ENCODE results near the gene FBXO21.
"Not testable (repeated sequence)": the region's sequence is repeated elsewhere in the genome, so short reads cannot be mapped to it uniquely, and the experiment has no call there.

Gene FBXO21

DNA sequence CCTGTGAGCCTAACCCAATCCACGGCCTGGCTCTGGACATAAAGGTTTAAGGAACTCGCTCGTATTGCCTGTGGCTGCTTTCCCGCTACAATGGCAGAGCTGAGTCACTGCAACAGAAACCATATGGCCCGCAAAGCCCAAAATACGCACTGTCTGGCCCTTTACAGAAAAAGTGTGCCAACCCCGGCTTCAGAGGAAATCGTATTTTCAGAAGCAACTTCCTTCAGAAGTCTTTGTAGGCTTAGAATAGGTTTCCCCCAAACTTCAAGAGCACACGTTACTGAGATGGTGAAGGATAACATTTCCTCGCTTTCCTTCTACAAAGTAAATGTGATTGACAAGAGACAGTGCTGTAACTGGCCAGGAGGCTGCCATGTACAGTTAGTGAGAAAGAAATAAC lies 56.2 kb downstream of the FBXO21 start:
- no peak for DNase-seq

- no peak for DNase-seq
These were observed 59.5 kb downstream of the FBXO21 start for GRCh38 chr12:117130801-117131200.

DNA sequence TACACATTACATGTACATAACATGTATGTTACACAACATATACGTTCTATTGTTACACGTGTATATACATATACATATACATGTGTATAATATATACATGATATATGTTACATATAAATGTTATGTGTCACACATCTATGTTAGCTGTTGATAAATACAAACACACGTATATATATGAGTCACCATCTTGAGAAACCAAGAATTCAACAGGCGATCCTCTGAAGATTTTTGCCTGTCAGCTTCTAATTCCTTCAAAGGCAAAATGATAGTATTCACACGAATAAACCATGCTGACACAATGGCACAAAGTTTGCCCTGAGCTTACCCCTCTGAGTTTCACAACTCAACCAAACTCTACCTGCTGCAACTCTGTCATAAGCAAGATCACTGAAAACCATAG lies 60.9 kb downstream of the FBXO21 start:
- no peak for DNase-seq

GRCh38 chr12:117127933-117128823 lies 62.1 kb downstream of the FBXO21 start:
- no peak for DNase-seq

DNA sequence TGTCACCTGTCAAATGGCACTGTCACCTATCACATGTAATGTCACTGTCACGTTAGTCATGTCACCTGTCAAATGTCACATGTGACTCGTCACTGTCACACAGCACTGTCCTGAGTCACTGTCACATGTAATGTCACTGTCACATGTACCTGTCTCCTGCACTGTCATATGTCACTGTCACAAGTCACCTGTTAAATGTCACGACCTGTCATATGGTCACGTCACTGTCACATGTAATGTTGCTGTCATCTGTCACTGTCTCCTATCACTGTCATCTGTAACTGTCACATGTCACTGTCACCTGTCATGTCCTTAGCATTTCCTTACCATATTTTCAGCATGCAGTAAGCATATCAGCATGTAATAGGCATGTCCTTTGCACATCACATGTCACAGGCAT lies 63.9 kb downstream of the FBXO21 start:
- no peak for DNase-seq

DNA sequence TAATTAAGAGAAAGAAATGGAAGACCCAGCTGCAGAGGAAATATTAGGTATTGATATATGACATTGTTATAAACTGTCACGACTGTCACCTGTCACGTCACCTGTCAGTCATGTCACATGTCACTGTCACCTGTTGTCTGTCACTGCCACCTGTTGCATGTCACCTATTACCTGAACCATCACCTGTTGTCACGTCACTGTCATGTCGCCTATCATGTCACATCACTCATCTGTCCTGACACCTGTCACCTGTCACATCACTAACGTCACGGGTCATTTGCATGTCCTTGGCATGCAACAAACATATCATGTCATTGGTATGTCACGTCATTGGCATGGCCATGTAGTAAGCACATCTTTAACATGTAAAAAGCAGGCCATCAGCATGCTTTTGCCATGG lies 64.5 kb downstream of the FBXO21 start:
- no peak for DNase-seq

DNA sequence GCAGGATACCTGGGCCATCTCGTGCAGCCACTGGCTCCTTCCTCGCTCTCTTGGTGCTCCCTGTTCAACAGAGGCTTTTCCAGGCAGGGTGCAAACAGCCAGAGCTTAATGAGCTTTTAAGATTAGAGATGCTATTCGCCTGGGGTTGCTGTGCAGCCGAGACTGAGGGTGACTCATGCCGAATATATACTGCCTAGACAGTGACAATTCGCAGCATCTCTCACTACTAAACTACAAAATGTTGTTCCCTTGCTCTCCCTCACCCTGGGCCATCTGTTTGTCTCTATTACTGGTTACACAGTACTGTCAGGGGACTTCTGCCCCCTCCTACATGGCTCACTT lies 65.0 kb downstream of the FBXO21 start:
- DNase-seq = no peak

DNA sequence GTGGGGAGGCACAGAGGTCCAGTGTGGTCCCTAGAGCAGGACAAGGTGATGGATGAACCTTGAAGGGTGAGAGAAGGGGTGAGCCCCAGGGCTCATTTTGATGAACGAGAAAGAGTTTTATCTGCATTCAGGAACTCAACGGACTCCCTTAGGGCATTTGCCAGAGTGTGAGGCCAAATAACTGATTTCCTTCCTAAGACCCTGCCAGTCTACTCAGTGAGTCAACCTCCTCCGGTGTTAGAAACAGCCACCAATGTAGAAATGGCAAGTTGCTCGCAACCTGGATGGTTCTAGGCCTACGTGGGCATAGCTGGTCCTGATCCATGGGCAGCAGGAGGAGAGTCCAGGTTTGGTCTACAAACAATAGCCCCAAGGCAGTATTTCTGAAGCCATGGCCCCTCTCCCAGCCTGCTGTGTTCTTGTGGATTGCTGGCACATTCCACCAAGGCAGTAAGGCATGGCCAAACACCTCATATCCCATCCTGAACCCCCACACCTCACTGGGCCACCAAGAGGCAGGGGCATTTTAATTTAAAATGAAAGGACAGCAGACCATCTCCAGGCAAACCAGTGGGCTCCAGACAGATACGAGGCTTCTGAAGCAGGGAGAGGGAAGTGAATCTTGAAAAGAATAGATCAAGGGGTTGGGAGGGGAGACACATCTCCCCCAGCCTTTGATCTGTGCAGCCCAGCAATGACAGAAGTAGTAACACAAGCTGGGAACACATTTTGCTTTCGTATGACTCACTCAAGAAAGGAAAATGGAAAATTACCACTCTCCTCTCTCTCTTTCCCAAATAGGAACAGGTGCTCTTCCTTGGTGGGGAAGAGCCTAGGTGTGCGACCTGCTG lies 65.6 kb downstream of the FBXO21 start:
- DNase-seq = no peak

GRCh38 chr12:117121441-117121840 lies 68.8 kb downstream of the FBXO21 start:
- no peak for DNase-seq

GRCh38 chr12:117120787-117121186 lies 69.5 kb downstream of the FBXO21 start:
- no peak for DNase-seq

DNA sequence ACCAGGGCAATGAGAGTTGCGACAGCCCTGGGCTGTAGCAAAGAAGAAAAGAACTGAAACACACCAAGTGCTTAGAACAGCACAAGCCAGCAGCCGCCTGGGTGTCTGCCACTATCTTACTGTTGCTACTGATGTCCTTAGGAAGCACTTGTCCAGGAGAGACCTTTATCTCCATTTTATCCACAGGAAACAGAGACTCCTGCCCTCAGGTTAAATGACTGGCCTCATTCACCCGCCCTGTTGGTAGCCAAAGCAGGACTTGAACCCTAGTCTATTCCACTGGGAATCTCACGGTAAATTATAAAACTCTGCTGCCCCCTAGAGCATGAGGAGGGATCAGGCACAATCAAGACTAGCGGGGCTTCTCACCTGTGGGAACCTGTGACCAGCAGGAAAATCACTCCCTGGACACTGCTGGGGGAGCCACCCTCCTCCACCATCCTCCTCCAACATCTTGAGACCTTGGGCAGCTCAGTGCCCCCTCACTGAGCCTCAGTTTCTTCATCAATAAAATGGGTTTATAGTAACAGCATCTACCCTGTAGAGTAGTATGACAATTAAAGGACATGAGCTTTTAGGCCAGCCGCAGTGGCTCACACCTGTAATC lies 70.6 kb downstream of the FBXO21 start:
- DNase-seq = no peak

- no peak for DNase-seq
These were observed 71.3 kb downstream of the FBXO21 start for GRCh38 chr12:117118838-117119591.

- DNase-seq = no peak
These were observed 75.5 kb downstream of the FBXO21 start for GRCh38 chr12:117114784-117115183.

DNA sequence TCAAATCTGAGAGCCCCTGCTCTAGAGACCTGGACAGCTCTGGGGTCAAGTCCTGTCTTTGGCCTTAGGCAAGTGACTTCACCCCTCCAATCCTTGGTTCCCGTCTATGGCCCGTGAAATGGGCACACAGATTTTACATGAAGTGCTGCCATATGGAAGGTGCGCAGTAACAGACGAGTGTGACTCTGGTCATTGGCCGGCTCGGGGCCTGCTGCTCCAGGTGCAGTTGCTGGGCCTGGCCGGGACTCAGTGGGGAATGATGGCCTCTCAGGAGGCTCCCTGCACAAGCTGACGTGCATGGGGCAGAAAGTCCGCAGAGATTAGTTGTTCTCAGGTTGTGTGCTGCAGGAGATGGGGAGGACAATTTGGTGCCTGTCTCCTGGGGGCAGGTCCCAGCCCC lies 77.0 kb downstream of the FBXO21 start:
- DNase-seq = no peak

- DNase-seq = no peak
These were observed 78.3 kb downstream of the FBXO21 start for GRCh38 chr12:117111821-117112595.

DNA sequence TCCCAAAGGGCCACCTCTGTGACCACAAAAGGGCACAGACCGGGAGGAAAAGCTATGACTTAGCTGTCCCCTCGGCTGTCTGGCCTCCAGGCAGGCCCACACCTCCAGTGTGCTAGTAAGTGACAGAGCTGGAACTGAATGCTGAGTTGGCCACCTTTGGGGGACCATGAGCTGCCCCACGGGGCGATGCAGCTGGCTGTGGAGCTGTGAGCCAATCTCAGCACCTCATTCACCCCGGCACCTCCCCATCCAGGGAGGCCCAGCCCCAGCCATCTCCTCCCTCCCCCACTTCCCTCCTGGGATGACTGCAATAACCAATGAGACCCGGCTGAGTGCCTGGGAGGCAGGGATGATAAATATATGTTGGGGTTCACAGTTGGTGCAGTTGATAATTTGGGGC lies 78.9 kb downstream of the FBXO21 start:
- no peak for DNase-seq

DNA sequence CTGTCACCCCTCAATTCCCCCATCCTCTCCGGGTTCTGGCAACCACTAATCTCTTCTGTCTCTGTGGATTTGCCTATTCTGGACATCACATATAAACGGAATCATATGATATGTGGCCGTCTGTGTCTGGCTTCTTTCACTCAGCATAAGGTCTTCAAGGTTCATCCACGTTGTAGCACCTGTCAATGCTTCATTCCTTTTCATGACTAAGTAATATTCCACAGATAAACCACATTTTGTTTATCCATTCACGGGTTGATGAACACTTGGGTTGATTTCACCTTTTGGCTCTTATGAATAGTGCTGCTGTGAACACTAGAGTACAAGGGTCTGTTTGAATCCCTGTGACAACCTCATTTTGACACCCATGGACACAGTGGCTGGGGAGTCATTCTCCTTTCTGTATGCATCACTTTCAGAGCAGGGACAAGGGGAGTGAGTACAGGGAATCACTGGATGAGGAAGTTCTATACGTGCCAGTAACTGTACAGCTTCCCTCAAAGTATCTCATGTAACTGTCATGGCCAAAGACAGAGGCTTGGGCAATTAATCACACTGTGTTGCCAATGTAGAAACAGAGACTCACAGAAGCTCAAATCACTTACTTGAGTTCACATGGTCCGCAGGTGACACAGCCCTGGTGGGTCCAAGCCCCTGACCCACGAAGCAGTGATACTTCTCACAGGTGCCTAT lies 80.2 kb downstream of the FBXO21 start:
- DNase-seq = no peak

- DNase-seq = no peak
These were observed 84.4 kb downstream of the FBXO21 start for GRCh38 chr12:117105902-117106301.

- DNase-seq = not testable (repeated sequence)
These were observed 86.3 kb downstream of the FBXO21 start for GRCh38 chr12:117104003-117104402.

GRCh38 chr12:117102800-117103181 lies 87.5 kb downstream of the FBXO21 start:
- DNase-seq = no peak

All from hippocampal formation (tissue), 2 donors.